ENCODE data around the gene VEZT. TPM values are rescaled to one million over a fixed set of nuclear protein-coding genes. Genes with fewer than 3 reads are reported as not detected.
"Not testable (repeated sequence)": the region's sequence is repeated elsewhere in the genome, so short reads cannot be mapped to it uniquely, and the experiment has no call there.

The VEZT gene
- total and polyA plus RNA-seq, 3 experiments from 2014 or later = 25.7 to 53.6 (median 46.8) TPM

DNA sequence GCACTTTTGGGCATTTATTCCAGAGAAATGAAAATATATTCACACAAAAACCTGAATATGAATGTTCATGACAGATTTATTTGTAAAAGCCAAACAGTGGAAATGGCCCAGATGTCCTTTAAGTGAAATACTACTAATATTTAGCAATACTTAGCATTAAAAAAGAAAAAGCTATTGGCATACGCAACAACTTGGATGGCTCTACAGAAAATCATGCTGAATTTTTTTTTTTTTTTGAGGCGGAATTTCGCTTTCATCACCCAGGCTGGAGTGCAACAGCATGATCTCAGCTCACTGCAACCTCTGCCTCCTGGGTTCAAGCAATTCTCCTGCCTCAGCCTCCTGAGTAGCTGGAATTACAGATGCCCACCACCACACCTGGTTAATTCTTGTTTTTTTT, 24.5 kb upstream of the VEZT start:
- Mint-ChIP-seq H3K9me3 (no peaks in the 10 kb centered on the region), H3K36me3 (no peaks in the 10 kb centered on the region), H3K4me1 (no peaks in the 10 kb centered on the region), H3K4me3 (no peak overlapping the region), H3K27ac (no peak overlapping the region), H3K27me3 (peaks cover 5 to 7% of the 10 kb centered on the region in 2 donors)
- ChIA-PET CTCF (no interaction called here), POLR2A (interaction anchor here (0.7 kb wide), 1 partner anchor 1691 kb away, joined by 4 read pairs; no protein-coding TSS in a partner anchor)
- H3K36me3 ChIP-seq (ENCODE audit: insufficient read depth, low read length) = no peaks in the 10 kb centered on the region
- no peak for DNase-seq
- H3K27me3 ChIP-seq (ENCODE audit: insufficient read depth, low read length, poor library complexity, severe bottlenecking) = no peaks in the 10 kb centered on the region
- H3K4me3 ChIP-seq (ENCODE audit: low read length) = no peak overlapping the region
- H3K27ac ChIP-seq (ENCODE audit: low read depth, low read length) = no peak overlapping the region
- no peaks in the 10 kb centered on the region for H3K4me1 ChIP-seq (ENCODE audit: insufficient read depth, low read length)
- H3K9me3 ChIP-seq (ENCODE audit: low read length) = no peaks in the 10 kb centered on the region

GRCh38 chr12:95195122-95195521, 22.5 kb upstream of the VEZT start:
- ChIA-PET CTCF (no interaction called here), POLR2A (no interaction called here)

GRCh38 chr12:95196875-95197569, 20.6 kb upstream of the VEZT start:
- H3K9me3 Mint-ChIP-seq; DNase-seq; H3K36me3 Mint-ChIP-seq; H3K27ac Mint-ChIP-seq; H3K4me3 Mint-ChIP-seq; H3K27me3 ChIP-seq (ENCODE audit: insufficient read depth, low read length, poor library complexity, severe bottlenecking); H3K4me3 ChIP-seq (ENCODE audit: low read length); H3K4me1 Mint-ChIP-seq; POLR2A ChIA-PET; H3K36me3 ChIP-seq (ENCODE audit: insufficient read depth, low read length); CTCF ChIA-PET; H3K4me1 ChIP-seq (ENCODE audit: insufficient read depth, low read length); H3K9me3 ChIP-seq (ENCODE audit: low read length); H3K27ac ChIP-seq (ENCODE audit: low read depth, low read length): not testable (repeated sequence)
- peaks cover 5 to 14% of the 10 kb centered on the region in 2 donors for H3K27me3 Mint-ChIP-seq

More at GRCh38 chr12:95195122-95195521, 22.5 kb upstream of the VEZT start:
- no peaks in the 10 kb centered on the region for H3K4me1 ChIP-seq (ENCODE audit: insufficient read depth, low read length)
- Mint-ChIP-seq H3K27me3 (peaks cover 5 to 14% of the 10 kb centered on the region in 2 donors), H3K4me1 (no peaks in the 10 kb centered on the region), H3K4me3 (no peak overlapping the region), H3K9me3 (no peaks in the 10 kb centered on the region), H3K27ac (peak overlapping the region in 1 of 8 donors; percentile 38), H3K36me3 (no peaks in the 10 kb centered on the region)
- H3K9me3 ChIP-seq (ENCODE audit: low read length) = no peaks in the 10 kb centered on the region
- no peak for DNase-seq
- no peaks in the 10 kb centered on the region for H3K27me3 ChIP-seq (ENCODE audit: insufficient read depth, low read length, poor library complexity, severe bottlenecking)
- H3K4me3 ChIP-seq (ENCODE audit: low read length) = no peak overlapping the region
- no peaks in the 10 kb centered on the region for H3K36me3 ChIP-seq (ENCODE audit: insufficient read depth, low read length)
- H3K27ac ChIP-seq (ENCODE audit: low read depth, low read length) = no peak overlapping the region

- no peak for DNase-seq
- H3K27ac Mint-ChIP-seq = no peak overlapping the region
- Histone ChIP-seq H3K4me1 (ENCODE audit: insufficient read depth, low read length) (no peaks in the 10 kb centered on the region), H3K27me3 (ENCODE audit: insufficient read depth, low read length, poor library complexity, severe bottlenecking) (no peaks in the 10 kb centered on the region), H3K27ac (ENCODE audit: low read depth, low read length) (no peak overlapping the region), H3K36me3 (ENCODE audit: insufficient read depth, low read length) (no peaks in the 10 kb centered on the region), H3K9me3 (ENCODE audit: low read length) (no peaks in the 10 kb centered on the region), H3K4me3 (ENCODE audit: low read length) (no peak overlapping the region)
- H3K4me1 Mint-ChIP-seq = no peaks in the 10 kb centered on the region
- no peaks in the 10 kb centered on the region for H3K36me3 Mint-ChIP-seq
- ChIA-PET POLR2A (no interaction called here), CTCF (no interaction called here)
- H3K27me3 Mint-ChIP-seq = peaks cover 5 to 14% of the 10 kb centered on the region in 2 donors
- H3K9me3 Mint-ChIP-seq = no peaks in the 10 kb centered on the region
- H3K4me3 Mint-ChIP-seq = no peak overlapping the region
These were observed 20.0 kb upstream of the VEZT start for GRCh38 chr12:95197636-95198035.

DNA sequence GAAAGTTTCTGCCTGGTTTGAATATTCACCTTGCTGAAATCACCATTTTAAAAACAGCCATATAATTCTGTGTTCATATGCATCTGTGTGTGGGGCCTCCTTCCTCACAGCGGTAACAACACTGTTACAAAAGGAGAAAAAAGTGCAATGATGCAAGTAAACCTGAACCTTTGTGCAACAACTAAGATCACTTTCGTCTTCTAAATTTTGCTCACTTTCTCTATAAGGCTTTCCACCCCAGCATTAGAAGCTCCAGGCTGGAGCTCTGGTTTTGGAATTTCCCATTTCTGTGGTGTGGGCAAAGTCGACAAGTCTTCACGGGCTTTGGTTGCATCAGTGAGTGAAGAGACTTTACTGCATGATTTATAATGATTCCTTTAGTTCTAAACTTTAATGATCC, 18.7 kb upstream of the VEZT start:
- no peak overlapping the region for H3K27ac Mint-ChIP-seq
- no peaks in the 10 kb centered on the region for H3K9me3 Mint-ChIP-seq
- Histone ChIP-seq H3K4me3 (ENCODE audit: low read length) (no peak overlapping the region), H3K9me3 (ENCODE audit: low read length) (no peaks in the 10 kb centered on the region), H3K36me3 (ENCODE audit: insufficient read depth, low read length) (no peaks in the 10 kb centered on the region), H3K27me3 (ENCODE audit: insufficient read depth, low read length, poor library complexity, severe bottlenecking) (no peaks in the 10 kb centered on the region), H3K4me1 (ENCODE audit: insufficient read depth, low read length) (peaks cover 4% of the 10 kb centered on the region), H3K27ac (ENCODE audit: low read depth, low read length) (no peak overlapping the region)
- H3K36me3 Mint-ChIP-seq = no peaks in the 10 kb centered on the region
- DNase-seq = no peak
- CTCF ChIA-PET = no interaction called here
- H3K4me3 Mint-ChIP-seq = no peak overlapping the region
- peaks cover 5 to 14% of the 10 kb centered on the region in 2 donors for H3K27me3 Mint-ChIP-seq
- POLR2A ChIA-PET = no interaction called here
- no peaks in the 10 kb centered on the region for H3K4me1 Mint-ChIP-seq

DNA sequence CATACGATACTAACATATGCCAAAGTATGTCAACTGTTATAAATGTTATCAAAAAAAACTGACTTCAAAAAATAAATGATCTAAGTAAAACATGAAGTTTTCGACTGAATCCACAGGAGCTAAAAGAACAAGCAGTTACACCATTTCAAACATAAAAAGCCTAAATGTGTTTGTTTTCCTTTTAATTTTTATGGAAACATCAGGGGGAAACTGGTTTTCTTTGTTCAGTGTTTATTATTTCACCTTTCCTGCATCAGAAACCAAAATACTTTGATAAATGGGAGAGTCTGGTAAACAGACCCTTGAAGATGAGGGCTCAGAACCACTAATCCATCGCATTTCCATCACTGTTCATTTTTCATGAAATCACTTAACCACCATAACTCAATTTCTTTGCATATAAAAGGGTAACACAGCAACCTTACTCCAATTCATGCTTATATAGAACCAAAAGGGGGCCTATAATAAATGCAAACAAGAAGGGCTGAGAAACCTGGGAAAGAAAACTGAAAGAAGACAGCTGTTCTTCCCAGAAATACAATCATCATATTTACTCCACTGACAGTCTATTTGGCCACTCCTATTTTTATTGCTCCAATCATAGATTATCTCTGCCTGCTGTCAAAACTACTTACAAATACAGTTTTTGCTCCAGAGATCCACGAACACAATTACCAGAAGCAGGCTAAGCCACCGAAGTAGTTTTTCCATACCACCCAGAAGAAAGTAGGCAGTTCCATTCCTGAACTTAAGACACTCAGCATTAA, 17.3 kb upstream of the VEZT start:
- no peaks in the 10 kb centered on the region for H3K9me3 ChIP-seq (ENCODE audit: low read length)
- DNase-seq = no peak
- Mint-ChIP-seq H3K27me3 (peaks cover under 1 to 14% of the 10 kb centered on the region in 2 donors), H3K36me3 (no peaks in the 10 kb centered on the region), H3K27ac (no peak overlapping the region), H3K4me1 (no peaks in the 10 kb centered on the region), H3K4me3 (no peak overlapping the region), H3K9me3 (no peaks in the 10 kb centered on the region)
- ChIA-PET POLR2A (no interaction called here), CTCF (no interaction called here)
- H3K4me1 ChIP-seq (ENCODE audit: insufficient read depth, low read length) = peaks cover 4% of the 10 kb centered on the region
- no peaks in the 10 kb centered on the region for H3K36me3 ChIP-seq (ENCODE audit: insufficient read depth, low read length)
- H3K27ac ChIP-seq (ENCODE audit: low read depth, low read length) = no peak overlapping the region
- no peaks in the 10 kb centered on the region for H3K27me3 ChIP-seq (ENCODE audit: insufficient read depth, low read length, poor library complexity, severe bottlenecking)
- no peak overlapping the region for H3K4me3 ChIP-seq (ENCODE audit: low read length)

GRCh38 chr12:95201056-95201670, 16.4 kb upstream of the VEZT start:
- Mint-ChIP-seq H3K27ac (no peak overlapping the region), H3K36me3 (no peaks in the 10 kb centered on the region), H3K4me1 (no peaks in the 10 kb centered on the region), H3K9me3 (no peaks in the 10 kb centered on the region), H3K27me3 (peaks cover 0 to 14% of the 10 kb centered on the region in 2 donors), H3K4me3 (no peak overlapping the region)
- no peaks in the 10 kb centered on the region for H3K27me3 ChIP-seq (ENCODE audit: insufficient read depth, low read length, poor library complexity, severe bottlenecking)
- no peak for DNase-seq
- no peaks in the 10 kb centered on the region for H3K9me3 ChIP-seq (ENCODE audit: low read length)
- peaks cover 4% of the 10 kb centered on the region for H3K4me1 ChIP-seq (ENCODE audit: insufficient read depth, low read length)
- ChIA-PET POLR2A (no interaction called here), CTCF (no interaction called here)
- no peak overlapping the region for H3K27ac ChIP-seq (ENCODE audit: low read depth, low read length)
- H3K4me3 ChIP-seq (ENCODE audit: low read length) = no peak overlapping the region
- no peaks in the 10 kb centered on the region for H3K36me3 ChIP-seq (ENCODE audit: insufficient read depth, low read length)

DNA sequence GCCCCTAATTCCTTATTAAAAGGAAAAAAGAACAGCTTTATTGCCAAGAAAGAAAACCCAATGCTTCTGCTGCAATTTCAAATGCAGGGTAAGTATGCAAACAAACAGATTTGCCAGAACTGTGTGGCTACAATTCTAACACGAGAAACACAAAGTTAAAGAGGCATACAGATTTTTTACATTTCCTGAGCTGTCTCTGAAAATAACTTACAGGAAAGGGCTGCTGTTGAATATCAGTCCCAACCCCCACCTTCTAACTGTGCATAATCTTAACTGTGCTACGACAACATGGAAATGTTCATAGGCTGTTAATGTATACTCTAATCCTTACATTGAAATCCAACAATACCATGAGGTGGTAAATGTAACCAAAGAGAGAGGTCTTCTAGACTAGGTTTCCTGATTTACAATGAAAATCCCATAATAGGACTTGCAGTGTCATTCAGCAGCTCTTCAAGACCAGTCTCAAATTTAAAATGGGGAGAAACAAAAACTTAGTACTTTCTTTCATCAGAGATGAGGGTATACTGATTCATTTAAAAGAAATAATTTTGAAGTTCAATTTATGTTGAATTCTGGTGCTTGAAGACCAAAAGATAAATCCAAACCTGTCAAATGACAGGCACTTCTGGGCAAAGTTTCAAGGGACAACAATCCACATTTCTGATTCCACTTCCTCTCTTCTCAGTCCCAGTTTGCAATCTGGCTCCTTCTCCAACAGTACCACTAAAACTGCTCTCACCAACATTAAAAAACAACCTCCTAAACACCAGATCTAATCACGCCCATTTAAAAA, 14.7 kb upstream of the VEZT start:
- Mint-ChIP-seq H3K27ac (peak overlapping the region in 2 of 8 donors; percentile 35 to 75), H3K9me3 (no peaks in the 10 kb centered on the region)
- POLR2A ChIA-PET = no interaction called here

More for the DNA sequence above, 14.7 kb upstream of the VEZT start:
- CTCF ChIA-PET = no interaction called here
- H3K4me1 ChIP-seq (ENCODE audit: insufficient read depth, low read length) = peaks cover 4% of the 10 kb centered on the region
- Mint-ChIP-seq H3K4me1 (no peaks in the 10 kb centered on the region), H3K4me3 (no peak overlapping the region), H3K27me3 (peaks cover 0 to 9% of the 10 kb centered on the region in 2 donors), H3K36me3 (no peaks in the 10 kb centered on the region)
- no peaks in the 10 kb centered on the region for H3K9me3 ChIP-seq (ENCODE audit: low read length)
- no peaks in the 10 kb centered on the region for H3K27me3 ChIP-seq (ENCODE audit: insufficient read depth, low read length, poor library complexity, severe bottlenecking)
- H3K27ac ChIP-seq (ENCODE audit: low read depth, low read length) = peak overlapping the region; percentile 58
- no peaks in the 10 kb centered on the region for H3K36me3 ChIP-seq (ENCODE audit: insufficient read depth, low read length)
- no peak for DNase-seq
- H3K4me3 ChIP-seq (ENCODE audit: low read length) = no peak overlapping the region
